Raji (cell line): Measurements from ENCODE around the gene DLG2.

Source experiments
- POLR2A ChIP-seq: IDR thresholded peaks from 2 replicates; pipeline ENCODE4 v1.6.1; 2011; ENCODE audit warnings: low read depth, low read length, control low read depth; ENCODE audit not compliant: insufficient read depth

DLG2 gene

GRCh38 chr11:83827940-83828554, 1799.1 kb downstream of the DLG2 start:
- TF ChIP-seq POLR2A: no peak

DNA sequence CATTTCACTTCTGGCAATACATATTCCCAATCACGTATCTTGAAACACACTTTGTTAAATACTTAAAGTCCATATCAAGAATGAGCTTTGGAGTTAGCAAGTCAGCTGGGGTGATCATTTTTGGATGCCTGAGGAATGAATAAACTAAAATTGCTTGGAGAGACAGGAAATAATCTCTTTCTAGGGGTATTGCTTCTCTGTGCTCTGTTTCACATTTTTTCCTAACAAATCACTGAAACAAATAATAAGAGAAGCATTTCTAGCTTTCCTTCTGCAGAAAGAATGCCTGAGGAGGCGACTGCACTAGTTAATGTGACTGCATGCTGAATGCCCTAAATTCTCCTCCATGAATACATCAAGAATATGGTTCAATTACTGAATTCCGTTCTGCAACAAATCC, 1799.6 kb downstream of the DLG2 start:
- no peak for TF ChIP-seq POLR2A

DNA sequence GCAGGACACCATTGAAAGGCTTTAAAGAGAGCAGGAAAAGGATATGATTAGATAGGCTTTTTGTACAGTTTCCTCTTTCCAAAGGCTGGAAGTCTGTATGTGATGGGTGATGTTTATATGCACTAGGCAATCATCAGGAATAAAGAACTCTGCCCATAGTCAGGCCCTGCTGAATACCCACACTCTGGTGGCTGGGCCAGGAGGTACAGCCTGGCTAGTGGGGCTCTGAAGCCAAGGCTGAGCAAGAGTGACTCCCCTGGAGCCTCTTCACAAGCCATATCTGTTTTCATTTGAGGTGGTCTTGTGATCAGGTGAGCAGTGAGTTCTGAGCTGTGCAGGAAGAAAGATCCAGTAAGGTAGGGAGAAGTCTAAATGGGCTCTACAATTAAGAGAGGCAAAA, 1801.1 kb downstream of the DLG2 start:
- TF ChIP-seq POLR2A: no peak

DNA sequence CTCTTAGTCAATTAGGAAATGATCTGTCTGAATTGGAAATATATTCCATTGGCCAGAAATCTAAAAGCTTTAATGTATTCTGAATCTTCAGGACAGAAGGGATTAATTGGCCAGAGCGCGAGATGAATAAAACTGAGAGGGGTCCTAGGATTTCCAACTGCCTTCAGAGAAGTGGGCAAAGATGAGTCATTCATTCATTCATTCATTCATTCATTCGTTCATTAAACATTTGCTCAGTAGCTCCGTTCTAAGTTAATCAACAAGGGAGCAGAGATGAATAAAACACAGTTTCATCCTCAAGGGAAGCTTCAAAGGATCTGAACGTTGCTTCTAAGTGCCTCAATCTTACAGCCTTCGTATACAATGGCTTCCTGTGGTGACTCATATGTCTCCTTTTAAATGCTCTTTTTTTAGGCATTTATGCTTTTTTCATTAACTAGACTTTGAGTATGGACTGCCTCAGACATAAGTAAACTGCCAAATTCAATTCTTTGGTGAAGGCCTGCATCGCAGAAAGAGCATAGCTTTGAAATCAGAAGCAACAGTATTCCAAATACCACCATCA, 1803.6 kb downstream of the DLG2 start:
- TF ChIP-seq POLR2A: no peak

GRCh38 chr11:83819931-83820549, 1807.1 kb downstream of the DLG2 start:
- no peak for TF ChIP-seq POLR2A

GRCh38 chr11:83818349-83818748, 1808.8 kb downstream of the DLG2 start:
- no peak for TF ChIP-seq POLR2A

- no peak for TF ChIP-seq POLR2A
Measured at GRCh38 chr11:83816572-83817187, 1810.5 kb downstream of the DLG2 start.

- TF ChIP-seq POLR2A: no peak
Measured at GRCh38 chr11:83815736-83816135, 1811.4 kb downstream of the DLG2 start.

- TF ChIP-seq POLR2A: no peak
Measured at GRCh38 chr11:83813296-83813695, 1813.8 kb downstream of the DLG2 start.

GRCh38 chr11:83809274-83809673, 1817.9 kb downstream of the DLG2 start:
- no peak for TF ChIP-seq POLR2A

- TF ChIP-seq POLR2A: no peak
Measured at GRCh38 chr11:83801799-83802198, 1825.3 kb downstream of the DLG2 start.

GRCh38 chr11:83793310-83793709, 1833.8 kb downstream of the DLG2 start:
- TF ChIP-seq POLR2A: no peak

DNA sequence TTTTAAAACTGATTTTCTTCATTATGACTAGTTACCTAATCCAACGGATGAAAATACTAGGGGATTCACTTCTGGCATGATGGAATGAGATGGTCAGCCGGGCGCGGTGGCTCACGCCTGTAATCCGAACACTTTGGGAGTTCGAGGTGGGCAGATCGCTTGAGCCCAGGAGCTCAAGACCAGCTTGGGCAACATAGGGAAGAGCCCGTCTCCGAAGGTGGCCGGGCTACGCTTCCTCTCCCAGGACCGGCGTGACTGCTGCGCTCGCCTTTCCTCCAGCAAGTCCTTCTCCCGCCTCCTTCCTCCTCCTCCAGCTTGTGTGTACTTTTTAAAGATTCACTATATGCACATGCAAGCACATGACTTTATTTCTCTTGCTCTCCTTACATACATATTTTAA, 1835.6 kb downstream of the DLG2 start:
- no peak for TF ChIP-seq POLR2A

GRCh38 chr11:83785942-83786341, 1841.2 kb downstream of the DLG2 start:
- no peak for TF ChIP-seq POLR2A

DNA sequence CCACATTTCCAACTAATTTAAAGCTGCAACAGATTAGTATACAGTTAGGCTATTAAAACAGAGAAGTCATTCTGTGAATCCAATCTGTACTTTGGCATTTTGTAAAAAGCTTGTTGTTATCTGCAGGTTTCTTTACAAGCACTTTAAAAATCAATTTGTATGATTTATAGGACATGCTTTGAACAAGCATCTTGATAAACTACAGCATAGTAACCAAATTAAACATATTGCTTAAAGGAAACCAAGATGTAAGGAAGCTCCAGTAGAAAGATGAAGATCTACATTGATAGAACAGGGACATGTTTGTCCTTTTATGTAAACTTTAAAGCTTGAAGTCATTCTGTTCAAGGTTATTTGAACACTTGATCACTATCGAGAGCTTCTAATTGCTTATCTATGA, 1842.7 kb downstream of the DLG2 start:
- no peak for TF ChIP-seq POLR2A

DNA sequence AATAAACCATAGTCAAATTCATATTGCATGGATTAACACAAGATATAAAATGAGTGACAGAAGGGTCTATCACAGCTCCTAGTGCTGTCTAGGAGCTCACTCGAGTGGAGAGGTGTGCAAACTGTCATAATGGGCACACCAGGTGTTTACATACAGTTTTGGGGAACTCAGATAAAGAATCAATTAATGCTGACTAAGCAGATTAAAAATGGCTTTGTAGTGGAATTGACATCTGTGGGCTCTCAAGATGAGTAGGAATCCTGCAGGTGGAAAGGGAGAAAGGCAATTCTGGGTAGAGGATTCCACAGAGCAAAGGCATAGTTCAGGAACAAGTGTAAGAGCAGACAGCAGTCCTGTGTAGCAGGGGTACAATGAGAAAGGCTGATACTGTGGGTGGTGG, 1844.8 kb downstream of the DLG2 start:
- no peak for TF ChIP-seq POLR2A

DNA sequence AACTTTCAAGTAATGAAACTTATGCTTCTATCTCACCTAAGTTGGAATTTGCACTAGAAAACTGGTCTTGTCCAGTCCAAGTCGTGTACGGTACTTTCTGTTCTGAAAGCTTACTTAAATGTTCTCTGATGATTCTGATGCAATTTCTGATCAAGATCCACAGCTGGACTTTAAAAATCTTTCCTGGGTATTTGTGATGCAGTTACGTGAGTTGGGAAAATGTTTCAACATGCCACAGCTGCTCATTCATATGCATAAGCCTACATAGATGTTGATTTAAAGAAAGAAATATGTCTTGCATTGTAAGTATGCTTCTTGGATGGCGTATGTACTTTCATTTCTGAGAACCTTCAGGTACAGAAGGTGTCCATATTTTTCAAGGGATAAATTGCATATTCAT, 1847.3 kb downstream of the DLG2 start:
- no peak for TF ChIP-seq POLR2A

GRCh38 chr11:83778596-83778995, 1848.5 kb downstream of the DLG2 start:
- TF ChIP-seq POLR2A: no peak
